OCI-M2 (cell line): ENCODE data around the gene MYO6.
"Not testable (repeated sequence)": the region's sequence is repeated elsewhere in the genome, so short reads cannot be mapped to it uniquely, and the experiment has no call there.

Experiments used
- DNase-seq: peaks from one replicate; lab custom pipeline; 2025; ENCODE audit not compliant: unreplicated experiment; lab: John Stamatoyannopoulos, UW

The MYO6 gene

GRCh38 chr6:75748743-75749538 is at the start of gene MYO6:
Gene MYO6 (plus strand): TSS chr6:75749239. CDS start chr6:75817548, 68,309 bp downstream.
- DNase-seq, result no peak

GRCh38 chr6:75708334-75708733 is 40.7 kb upstream of the MYO6 start:
- DNase-seq, result not testable (repeated sequence)

- no peak for DNase-seq
Observed at GRCh38 chr6:75711173-75711572, 37.9 kb upstream of the MYO6 start.

- DNase-seq, result no peak
Observed at GRCh38 chr6:75719133-75719532, 29.9 kb upstream of the MYO6 start.

GRCh38 chr6:75723382-75723781 is 25.7 kb upstream of the MYO6 start:
- no peak for DNase-seq

GRCh38 chr6:75727206-75727605 is 21.8 kb upstream of the MYO6 start:
- DNase-seq, result no peak

- DNase-seq, result not testable (repeated sequence)
Observed at GRCh38 chr6:75731029-75731428, 18.0 kb upstream of the MYO6 start.

GRCh38 chr6:75735491-75736186 is 13.4 kb upstream of the MYO6 start:
- DNase-seq, result no peak

GRCh38 chr6:75743971-75744370 is 5.1 kb upstream of the MYO6 start:
- DNase-seq, result no peak

- DNase-seq, result no peak
Observed at GRCh38 chr6:75745404-75745803, 3.6 kb upstream of the MYO6 start.

- no peak for DNase-seq
Observed at GRCh38 chr6:75746221-75746620, 2.8 kb upstream of the MYO6 start.

GRCh38 chr6:75747152-75747992 is 1.7 kb upstream of the MYO6 start:
- no peak for DNase-seq

GRCh38 chr6:75748003-75748742 is 866 bp upstream of the MYO6 start:
- DNase-seq, result no peak

GRCh38 chr6:75751443-75751842 is 2.4 kb downstream of the MYO6 start:
- DNase-seq, result no peak

- no peak for DNase-seq
Observed at GRCh38 chr6:75752365-75752764, 3.3 kb downstream of the MYO6 start.

- no peak for DNase-seq
Observed at GRCh38 chr6:75755704-75756103, 6.7 kb downstream of the MYO6 start.

GRCh38 chr6:75757295-75757694 is 8.3 kb downstream of the MYO6 start:
- no peak for DNase-seq

- no peak for DNase-seq
Observed at GRCh38 chr6:75758061-75758460, 9.0 kb downstream of the MYO6 start.

GRCh38 chr6:75759207-75759606 is 10.2 kb downstream of the MYO6 start:
- DNase-seq, result no peak

- no peak for DNase-seq
Observed at GRCh38 chr6:75760320-75760719, 11.3 kb downstream of the MYO6 start.

GRCh38 chr6:75761489-75761888 is 12.4 kb downstream of the MYO6 start:
- DNase-seq, result no peak
